GM23248 (cell line): ENCODE measurements around the gene CCDC187. TPM values are rescaled to one million over a fixed set of nuclear protein-coding genes. Genes with fewer than 3 reads are reported as not detected.

Experiments
- DNase-seq: peaks from one replicate; pipeline ENCODE4 v3.0.0-alpha.2; 2015
- H2AFZ ChIP-seq: fragments of 200-600 bp; sonication (generic); 2 replicates; pipeline ENCODE4 v1.6.1; 2016; ENCODE audit warnings: antibody characterized with exemption
- H3F3A ChIP-seq: fragments of 200-600 bp; sonication (generic); 2 replicates; pipeline ENCODE4 v1.6.1; 2016; ENCODE audit warnings: mild to moderate bottlenecking, antibody characterized with exemption, mixed run types; ENCODE audit not compliant: insufficient read depth
- H3K27ac ChIP-seq: fragments of 200-600 bp; sonication (generic); 2 replicates; pipeline ENCODE4 v1.5.1; 2016; ENCODE audit warnings: mild to moderate bottlenecking
- H3K27me3 ChIP-seq: fragments of 200-600 bp; sonication (generic); replicated peaks from 2 replicates; pipeline ENCODE4 v1.6.1; 2016; ENCODE audit warnings: mild to moderate bottlenecking; ENCODE audit not compliant: insufficient read depth
- H3K36me3 ChIP-seq: fragments of 200-600 bp; sonication (generic); 2 replicates; pipeline ENCODE4 v1.6.1; 2016; ENCODE audit warnings: low read depth, mild to moderate bottlenecking
- H3K4me1 ChIP-seq: fragments of 200-600 bp; sonication (generic); 2 replicates; pipeline ENCODE4 v1.6.1; 2016; ENCODE audit warnings: mild to moderate bottlenecking; ENCODE audit not compliant: insufficient read depth
- H3K4me2 ChIP-seq: fragments of 200-600 bp; sonication (generic); one replicate; pipeline ENCODE4 v1.6.1; 2016; ENCODE audit warnings: mild to moderate bottlenecking; ENCODE audit not compliant: unreplicated experiment
- H3K4me3 ChIP-seq: fragments of 200-600 bp; sonication (generic); 2 replicates; pipeline ENCODE4 v1.5.1; 2016; ENCODE audit warnings: mild to moderate bottlenecking
- H3K79me2 ChIP-seq: fragments of 200-600 bp; sonication (generic); 2 replicates; pipeline ENCODE4 v1.6.1; 2016; ENCODE audit warnings: mild to moderate bottlenecking; ENCODE audit not compliant: insufficient read depth
- H3K9ac ChIP-seq: fragments of 200-600 bp; sonication (generic); 2 replicates; pipeline ENCODE4 v1.6.1; 2016; ENCODE audit warnings: mild to moderate bottlenecking
- H3K9me2 ChIP-seq: fragments of 200-600 bp; sonication (generic); 2 replicates; pipeline ENCODE4 v1.6.1; 2016; ENCODE audit warnings: mixed run types, mild to moderate bottlenecking, moderate library complexity; ENCODE audit not compliant: insufficient read depth
- H3K9me3 ChIP-seq: fragments of 200-600 bp; sonication (generic); one replicate; pipeline ENCODE4 v1.6.1; 2017; ENCODE audit warnings: low read depth
- H4K20me1 ChIP-seq: fragments of 200-600 bp; sonication (generic); 2 replicates; pipeline ENCODE4 v1.6.0; 2016; ENCODE audit not compliant: insufficient read depth
- EZH2 ChIP-seq: fragments of 200-600 bp; sonication (generic); IDR thresholded peaks from 2 replicates; pipeline ENCODE4 v1.6.1; 2018; ENCODE audit warnings: antibody characterized with exemption, mild to moderate bottlenecking; ENCODE audit not compliant: insufficient read depth, poor library complexity, severe bottlenecking
- EZH2phosphoT487 ChIP-seq: fragments of 200-600 bp; sonication (generic); IDR thresholded peaks from 2 replicates; pipeline ENCODE4 v1.6.1; 2018; ENCODE audit warnings: antibody characterized with exemption, moderate library complexity, mild to moderate bottlenecking, low read depth; ENCODE audit not compliant: insufficient read depth
- WGBS, 2 experiments: methylation state at CpG; one replicate each; pipeline ENCODE4 v1.1.6; 2015 to 2017; ENCODE audit warnings: low lambda C conversion rate in 2 of 2, low coverage in 1 of 2; ENCODE audit errors: missing lambda C conversion rate in 2 of 2; 5-methylcytosine and 5-hydroxymethylcytosine counted together
- in situ Hi-C: fragments of 300-500 bp; cut with MboI; formaldehyde crosslinking; loops from 2 replicates; pipeline ENCODE4 v1.15.0; 2020
- polyA plus RNA-seq: library from polyadenylated mRNA; unstranded; fragments of >200 nt; fragmentation: Nextera tagmentation; extraction: Ambion mirVana; gene quantifications from 2 replicates; pipeline ENCODE4 v1.2.1, GENCODE V29; 2016
- total RNA-seq: library from RNA; depleted of rRNA; stranded (reverse); fragments of >200 nt; shearing (Covaris generic); gene quantifications from 2 replicates; pipeline ENCODE4 v1.2.3, GENCODE V29; 2014

CCDC187 gene
- total and polyA plus RNA-seq, 2 experiments from 2014 or later: not detected

- H3K9ac ChIP-seq: no peak overlapping the region
- DNase-seq: no peak
- H3K79me2 ChIP-seq: no peaks in the 10 kb centered on the region
- in situ Hi-C loops: no loop called here
- no peak overlapping the region for H3K27ac ChIP-seq
- 48 to 50% methylated on average over 10 of the region's 10 CpGs for WGBS, 2 experiments
- no peak overlapping the region for H3K4me3 ChIP-seq
- H3K4me2 ChIP-seq: no peak overlapping the region
- TF ChIP-seq EZH2: no peak
- TF ChIP-seq EZH2phosphoT487: no peak
- no peaks in the 10 kb centered on the region for H3F3A ChIP-seq
- no peaks in the 10 kb centered on the region for H3K9me2 ChIP-seq
- H4K20me1 ChIP-seq: no peaks in the 10 kb centered on the region
- no peak overlapping the region for H2AFZ ChIP-seq
- H3K4me1 ChIP-seq: 0 out of 2 replicates have a peak, but pooled peaks cover 4% of the 10 kb centered on the region
- H3K36me3 ChIP-seq: no peaks in the 10 kb centered on the region
- peaks cover 12% of the 10 kb centered on the region for H3K27me3 ChIP-seq
- H3K9me3 ChIP-seq: no peaks in the 10 kb centered on the region
These were observed 53.2 kb downstream of the CCDC187 start for GRCh38 chr9:136250676-136251075.

GRCh38 chr9:136249877-136250559, 53.9 kb downstream of the CCDC187 start:
- H3K9ac ChIP-seq: no peak overlapping the region
- H3K4me3 ChIP-seq: no peak overlapping the region
- DNase-seq: no peak
- no peak overlapping the region for H2AFZ ChIP-seq
- H3K9me3 ChIP-seq: no peaks in the 10 kb centered on the region
- peaks cover 2% of the 10 kb centered on the region; the same call in 1 of the 2 replicates for H3K79me2 ChIP-seq
- H4K20me1 ChIP-seq: no peaks in the 10 kb centered on the region
- no peak overlapping the region for H3K4me2 ChIP-seq
- H3K27ac ChIP-seq: no peak overlapping the region
- TF ChIP-seq EZH2 (no peak), EZH2phosphoT487 (no peak)
- in situ Hi-C loops: no loop called here
- H3K27me3 ChIP-seq: peaks cover 12% of the 10 kb centered on the region
- no peaks in the 10 kb centered on the region for H3F3A ChIP-seq
- no peaks in the 10 kb centered on the region for H3K9me2 ChIP-seq
- WGBS, 2 experiments: 34 to 39% methylated on average over 30 of the region's 30 CpGs
- no peaks in the 10 kb centered on the region for H3K4me1 ChIP-seq
- no peaks in the 10 kb centered on the region for H3K36me3 ChIP-seq

GRCh38 chr9:136248951-136249876, 54.7 kb downstream of the CCDC187 start:
- H3K36me3 ChIP-seq: no peaks in the 10 kb centered on the region
- H3K4me1 ChIP-seq: peaks cover 6% of the 10 kb centered on the region
- no peaks in the 10 kb centered on the region for H3K9me2 ChIP-seq
- H3F3A ChIP-seq: no peaks in the 10 kb centered on the region
- H3K79me2 ChIP-seq: peaks cover 10% of the 10 kb centered on the region
- no peak overlapping the region for H3K4me3 ChIP-seq
- no peaks in the 10 kb centered on the region for H4K20me1 ChIP-seq
- no peak overlapping the region for H3K27ac ChIP-seq
- TF ChIP-seq EZH2phosphoT487 (no peak), EZH2 (no peak)
- H3K4me2 ChIP-seq: no peak overlapping the region
- no peak overlapping the region for H2AFZ ChIP-seq
- H3K9me3 ChIP-seq: no peaks in the 10 kb centered on the region
- peaks cover 12% of the 10 kb centered on the region for H3K27me3 ChIP-seq
- in situ Hi-C loops: no loop called here
- H3K9ac ChIP-seq: no peak overlapping the region
- DNase-seq: no peak
- 57 to 60% methylated on average over 30 of the region's 30 CpGs for WGBS, 2 experiments

- no peaks in the 10 kb centered on the region for H3K36me3 ChIP-seq
- H3K9me3 ChIP-seq: no peaks in the 10 kb centered on the region
- H3K4me2 ChIP-seq: no peak overlapping the region
- 78 to 79% methylated on average over 24 of the region's 24 CpGs for WGBS, 2 experiments
- no peak overlapping the region for H3K9ac ChIP-seq
- H3F3A ChIP-seq: no peaks in the 10 kb centered on the region
- no peaks in the 10 kb centered on the region for H3K9me2 ChIP-seq
- in situ Hi-C loops: no loop called here
- DNase-seq: no peak
- TF ChIP-seq EZH2 (no peak), EZH2phosphoT487 (no peak)
- H4K20me1 ChIP-seq: no peaks in the 10 kb centered on the region
- H3K27me3 ChIP-seq: peaks cover 12% of the 10 kb centered on the region
- H3K4me3 ChIP-seq: no peak overlapping the region
- no peak overlapping the region for H2AFZ ChIP-seq
- H3K4me1 ChIP-seq: peaks cover 11% of the 10 kb centered on the region
- no peak overlapping the region for H3K27ac ChIP-seq
- H3K79me2 ChIP-seq: peaks cover 22% of the 10 kb centered on the region
These were observed 55.8 kb downstream of the CCDC187 start for GRCh38 chr9:136247947-136248637.
